Measurements from ENCODE around the gene GPC5. TPM values are rescaled to one million over a fixed set of nuclear protein-coding genes. Genes with fewer than 3 reads are reported as not detected.
"Not testable (repeated sequence)": the region's sequence is repeated elsewhere in the genome, so short reads cannot be mapped to it uniquely, and the experiment has no call there.

Gene GPC5
- total RNA-seq, 1 experiment from 2014 or later = 0.50 TPM

- in situ Hi-C loops (cut with HindIII; ENCODE audit: low pct_unique_long_range_greater_than_20kb, low sequenced_read_pairs) = no loop called here
These were observed 8.2 kb downstream of the GPC5 start for GRCh38 chr13:91406619-91407018.

GRCh38 chr13:91408971-91409370, 10.6 kb downstream of the GPC5 start:
- DNase-seq (ENCODE audit: low read depth, low spot score) = no peak
- in situ Hi-C loops (cut with HindIII; ENCODE audit: low pct_unique_long_range_greater_than_20kb, low sequenced_read_pairs) = no loop called here

More at GRCh38 chr13:91406619-91407018, 8.2 kb downstream of the GPC5 start:
- peak; percentile 84 for DNase-seq (ENCODE audit: low read depth, low spot score)

GRCh38 chr13:91416579-91416978, 18.2 kb downstream of the GPC5 start:
- DNase-seq (ENCODE audit: low read depth, low spot score); in situ Hi-C loops (cut with HindIII; ENCODE audit: low pct_unique_long_range_greater_than_20kb, low sequenced_read_pairs): not testable (repeated sequence)

GRCh38 chr13:91417660-91418325, 19.4 kb downstream of the GPC5 start:
- in situ Hi-C loops (cut with HindIII; ENCODE audit: low pct_unique_long_range_greater_than_20kb, low sequenced_read_pairs) = no loop called here
- DNase-seq (ENCODE audit: low read depth, low spot score) = no peak

- in situ Hi-C loops (cut with HindIII; ENCODE audit: low pct_unique_long_range_greater_than_20kb, low sequenced_read_pairs) = no loop called here
- DNase-seq (ENCODE audit: low read depth, low spot score) = no peak
These were observed 28.5 kb downstream of the GPC5 start for GRCh38 chr13:91426913-91427312.

GRCh38 chr13:91438674-91439073, 40.3 kb downstream of the GPC5 start:
- DNase-seq (ENCODE audit: low read depth, low spot score); in situ Hi-C loops (cut with HindIII; ENCODE audit: low pct_unique_long_range_greater_than_20kb, low sequenced_read_pairs): not testable (repeated sequence)

GRCh38 chr13:91450913-91451312, 52.5 kb downstream of the GPC5 start:
- no peak for DNase-seq (ENCODE audit: low read depth, low spot score)
- in situ Hi-C loops (cut with HindIII; ENCODE audit: low pct_unique_long_range_greater_than_20kb, low sequenced_read_pairs) = no loop called here

- DNase-seq (ENCODE audit: low read depth, low spot score) = no peak
- in situ Hi-C loops (cut with HindIII; ENCODE audit: low pct_unique_long_range_greater_than_20kb, low sequenced_read_pairs) = no loop called here
These were observed 56.2 kb downstream of the GPC5 start for GRCh38 chr13:91454666-91455065.

GRCh38 chr13:91456837-91457236, 58.4 kb downstream of the GPC5 start:
- in situ Hi-C loops (cut with HindIII; ENCODE audit: low pct_unique_long_range_greater_than_20kb, low sequenced_read_pairs) = no loop called here
- no peak for DNase-seq (ENCODE audit: low read depth, low spot score)

GRCh38 chr13:91459485-91459884, 61.1 kb downstream of the GPC5 start:
- peak; percentile 23 for DNase-seq (ENCODE audit: low read depth, low spot score)
- in situ Hi-C loops (cut with HindIII; ENCODE audit: low pct_unique_long_range_greater_than_20kb, low sequenced_read_pairs) = no loop called here

GRCh38 chr13:91464336-91464735, 65.9 kb downstream of the GPC5 start:
- no peak for DNase-seq (ENCODE audit: low read depth, low spot score)
- in situ Hi-C loops (cut with HindIII; ENCODE audit: low pct_unique_long_range_greater_than_20kb, low sequenced_read_pairs) = no loop called here

GRCh38 chr13:91467236-91467635, 68.8 kb downstream of the GPC5 start:
- no peak for DNase-seq (ENCODE audit: low read depth, low spot score)
- in situ Hi-C loops (cut with HindIII; ENCODE audit: low pct_unique_long_range_greater_than_20kb, low sequenced_read_pairs) = no loop called here

- DNase-seq (ENCODE audit: low read depth, low spot score) = no peak
These were observed 69.9 kb downstream of the GPC5 start for GRCh38 chr13:91468301-91468700.

GRCh38 chr13:91470084-91470621, 71.7 kb downstream of the GPC5 start:
- in situ Hi-C loops (cut with HindIII; ENCODE audit: low pct_unique_long_range_greater_than_20kb, low sequenced_read_pairs) = no loop called here
- no peak for DNase-seq (ENCODE audit: low read depth, low spot score)

More at GRCh38 chr13:91468301-91468700, 69.9 kb downstream of the GPC5 start:
- in situ Hi-C loops (cut with HindIII; ENCODE audit: low pct_unique_long_range_greater_than_20kb, low sequenced_read_pairs) = no loop called here

GRCh38 chr13:91470681-91471080, 72.3 kb downstream of the GPC5 start:
- in situ Hi-C loops (cut with HindIII; ENCODE audit: low pct_unique_long_range_greater_than_20kb, low sequenced_read_pairs) = no loop called here
- no peak for DNase-seq (ENCODE audit: low read depth, low spot score)

GRCh38 chr13:91482427-91482826, 84.0 kb downstream of the GPC5 start:
- no peak for DNase-seq (ENCODE audit: low read depth, low spot score)
- in situ Hi-C loops (cut with HindIII; ENCODE audit: low pct_unique_long_range_greater_than_20kb, low sequenced_read_pairs) = no loop called here

GRCh38 chr13:91491980-91492379, 93.6 kb downstream of the GPC5 start:
- no peak for DNase-seq (ENCODE audit: low read depth, low spot score)
- in situ Hi-C loops (cut with HindIII; ENCODE audit: low pct_unique_long_range_greater_than_20kb, low sequenced_read_pairs) = no loop called here

- DNase-seq (ENCODE audit: low read depth, low spot score) = peak; percentile 54
- in situ Hi-C loops (cut with HindIII; ENCODE audit: low pct_unique_long_range_greater_than_20kb, low sequenced_read_pairs) = no loop called here
These were observed 95.0 kb downstream of the GPC5 start for GRCh38 chr13:91493442-91493841.

GRCh38 chr13:91498298-91498697, 99.9 kb downstream of the GPC5 start:
- DNase-seq (ENCODE audit: low read depth, low spot score) = no peak
- in situ Hi-C loops (cut with HindIII; ENCODE audit: low pct_unique_long_range_greater_than_20kb, low sequenced_read_pairs) = no loop called here

All from SK-MEL-5 (cell line).